Mesenchymal stem cell (in vitro differentiated cells and primary cell): ENCODE results near the gene TP73.

ENCODE experiments used
- DNase-seq: peaks from one replicate; pipeline ENCODE4 v3.0.0-alpha.2; 2013
- H2AFZ ChIP-seq: one replicate; pipeline ENCODE4 v1.6.1; 2013; ENCODE audit warnings: low read depth, mild to moderate bottlenecking, control low read depth, inconsistent platforms, low read length, moderate library complexity
- H2AK5ac ChIP-seq: 2 replicates; pipeline ENCODE4 v1.6.1; 2013; ENCODE audit warnings: low read length, moderate library complexity, mild to moderate bottlenecking, inconsistent platforms; ENCODE audit not compliant: severe bottlenecking
- H2BK120ac ChIP-seq: one replicate; pipeline ENCODE4 v1.6.1; 2013; ENCODE audit warnings: low read depth, mild to moderate bottlenecking, inconsistent platforms, low read length, moderate library complexity
- H2BK12ac ChIP-seq, 2 experiments: one replicate each; pipeline ENCODE4 v1.6.1; 2013; ENCODE audit warnings: inconsistent platforms in 2 of 2, low read length in 2 of 2, mild to moderate bottlenecking in 2 of 2, moderate library complexity in 2 of 2, control low read depth in 1 of 2
- H2BK15ac ChIP-seq: one replicate; pipeline ENCODE4 v1.6.1; 2013; ENCODE audit warnings: mild to moderate bottlenecking, low read depth, inconsistent platforms; ENCODE audit not compliant: poor library complexity, severe bottlenecking
- H2BK5ac ChIP-seq: 2 replicates; pipeline ENCODE4 v1.6.1; 2013; ENCODE audit warnings: low read depth, mild to moderate bottlenecking, low read length, control low read depth, inconsistent platforms; ENCODE audit not compliant: poor library complexity, severe bottlenecking
- H3K14ac ChIP-seq, 2 experiments: one replicate each; pipeline ENCODE4 v1.6.1; 2013; ENCODE audit warnings: inconsistent platforms in 2 of 2, low read length in 2 of 2, control low read depth in 1 of 2, mild to moderate bottlenecking in 1 of 2, moderate library complexity in 1 of 2
- H3K18ac ChIP-seq, 2 experiments: one replicate each; pipeline ENCODE4 v1.6.1; 2013; ENCODE audit warnings: inconsistent platforms in 2 of 2, low read length in 2 of 2, control low read depth in 1 of 2, low read depth in 1 of 2, mild to moderate bottlenecking in 1 of 2
- H3K23ac ChIP-seq, 2 experiments: one replicate each; pipeline ENCODE4 v1.6.1; 2013; ENCODE audit warnings: inconsistent platforms in 2 of 2, low read length in 2 of 2, mild to moderate bottlenecking in 2 of 2, moderate library complexity in 2 of 2, control low read depth in 1 of 2
- H3K27ac ChIP-seq: 2 replicates; pipeline ENCODE4 v1.5.1; 2013; ENCODE audit warnings: mild to moderate bottlenecking, moderate library complexity, low read length, control low read depth, inconsistent platforms; ENCODE audit not compliant: poor library complexity, severe bottlenecking
- H3K27me3 ChIP-seq, 2 experiments: 2 replicates each; pipeline versions ENCODE4 v1.6.1 to v1.7.0; 2013; ENCODE audit warnings: low read length in 2 of 2, mild to moderate bottlenecking in 2 of 2, moderate library complexity in 2 of 2, control low read depth in 1 of 2, inconsistent platforms in 1 of 2; ENCODE audit not compliant: control insufficient read depth in 1 of 2, insufficient read depth in 1 of 2
- H3K36me3 ChIP-seq, 2 experiments: 2 replicates each; pipeline versions ENCODE4 v1.6.1 to v1.7.0; 2013; ENCODE audit warnings: low read length in 2 of 2, control low read depth in 1 of 2, inconsistent platforms in 1 of 2, low read depth in 1 of 2, mild to moderate bottlenecking in 1 of 2; ENCODE audit not compliant: insufficient read depth in 2 of 2, control insufficient read depth in 1 of 2
- H3K4ac ChIP-seq, 2 experiments: one replicate each; pipeline ENCODE4 v1.6.1; 2013; ENCODE audit warnings: inconsistent platforms in 2 of 2, low read length in 2 of 2, mild to moderate bottlenecking in 2 of 2, moderate library complexity in 2 of 2, control low read depth in 1 of 2, low read depth in 1 of 2
- H3K4me1 ChIP-seq: 2 replicates; pipeline ENCODE4 v1.6.1; 2013; ENCODE audit warnings: low read depth, low read length, control low read depth; ENCODE audit not compliant: control insufficient read depth, insufficient read depth
- H3K4me2 ChIP-seq: 2 replicates; pipeline ENCODE4 v1.6.1; 2013; ENCODE audit warnings: low read length, mild to moderate bottlenecking, inconsistent platforms; ENCODE audit not compliant: poor library complexity, severe bottlenecking
- H3K4me3 ChIP-seq, 2 experiments: 2 replicates each; pipeline versions ENCODE4 v1.5.1 to v1.7.0; 2013; ENCODE audit warnings: low read length in 2 of 2, mild to moderate bottlenecking in 2 of 2, control low read depth in 1 of 2, low read depth in 1 of 2; ENCODE audit not compliant: insufficient read depth in 1 of 2
- H3K79me1 ChIP-seq: replicated peaks from 2 replicates; pipeline ENCODE4 v1.6.1; 2013; ENCODE audit warnings: mild to moderate bottlenecking, control low read depth, low read length, inconsistent platforms; ENCODE audit not compliant: poor library complexity, severe bottlenecking
- H3K9ac ChIP-seq: 2 replicates; pipeline ENCODE4 v1.7.0; 2013; ENCODE audit warnings: mild to moderate bottlenecking, low read length, moderate library complexity
- H3K9me3 ChIP-seq: 2 replicates; pipeline ENCODE4 v1.7.0; 2013; ENCODE audit warnings: mild to moderate bottlenecking, low read length; ENCODE audit not compliant: control insufficient read depth
- H4K8ac ChIP-seq: one replicate; pipeline ENCODE4 v1.6.1; 2013; ENCODE audit warnings: inconsistent platforms, mild to moderate bottlenecking, low read length, moderate library complexity
- H4K91ac ChIP-seq: one replicate; pipeline ENCODE4 v1.6.1; 2013; ENCODE audit warnings: mild to moderate bottlenecking, low read length, inconsistent platforms
- WGBS: methylation state at CpG from one replicate; pipeline ENCODE4 v1.1.7; 2013; ENCODE audit warnings: mixed read lengths; 5-methylcytosine and 5-hydroxymethylcytosine counted together

The TP73 gene

DNA sequence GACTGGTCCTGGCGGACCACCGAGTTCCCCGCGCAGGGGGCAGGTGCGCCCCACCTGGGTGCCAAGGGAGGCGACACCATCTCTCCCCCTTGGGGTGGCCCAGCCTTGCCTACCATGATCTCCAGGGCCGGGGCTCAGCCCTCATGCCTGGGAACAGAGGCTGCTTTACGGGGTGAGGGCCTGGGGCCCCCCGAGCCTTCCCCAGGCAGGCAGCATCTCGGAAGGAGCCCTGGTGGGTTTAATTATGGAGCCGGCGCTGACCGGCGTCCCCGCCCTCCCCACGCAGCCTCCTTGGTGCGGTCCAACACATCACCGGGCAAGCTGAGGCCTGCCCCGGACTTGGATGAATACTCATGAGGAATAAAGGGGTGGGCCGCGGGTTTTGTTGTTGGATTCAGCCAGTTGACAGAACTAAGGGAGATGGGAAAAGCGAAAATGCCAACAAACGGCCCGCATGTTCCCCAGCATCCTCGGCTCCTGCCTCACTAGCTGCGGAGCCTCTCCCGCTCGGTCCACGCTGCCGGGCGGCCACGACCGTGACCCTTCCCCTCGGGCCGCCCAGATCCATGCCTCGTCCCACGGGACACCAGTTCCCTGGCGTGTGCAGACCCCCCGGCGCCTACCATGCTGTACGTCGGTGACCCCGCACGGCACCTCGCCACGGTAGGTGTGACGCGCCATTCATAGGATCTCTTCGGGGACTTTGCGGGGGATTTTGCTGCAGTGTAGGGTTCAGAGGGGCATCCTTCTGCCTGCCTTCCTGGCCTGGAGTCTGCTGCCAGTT, 38.2 kb downstream of the TP73 start:
- DNase-seq = no peak
- no peak overlapping the region for H2BK15ac ChIP-seq
- 93% methylated on average over 50 of the region's 50 CpGs for WGBS
- H4K8ac ChIP-seq = no peak overlapping the region
- H3K14ac ChIP-seq = no peak overlapping the region
- H3K23ac ChIP-seq = no peak overlapping the region
- no peak overlapping the region for H3K4me3 ChIP-seq
- no peaks in the 10 kb centered on the region for H3K9me3 ChIP-seq
- H3K4ac ChIP-seq = no peak overlapping the region
- H2AFZ ChIP-seq = no peak overlapping the region
- H3K9ac ChIP-seq = no peak overlapping the region
- no peak overlapping the region for H2BK120ac ChIP-seq
- no peak overlapping the region for H2BK5ac ChIP-seq
- H3K27ac ChIP-seq = no peak overlapping the region
- no peak overlapping the region for H4K91ac ChIP-seq
- H3K4me2 ChIP-seq = no peak overlapping the region
- no peak overlapping the region for H3K18ac ChIP-seq
- H2BK12ac ChIP-seq = no peak overlapping the region
- H3K4me1 ChIP-seq = peaks cover 2% of the 10 kb centered on the region
- peaks cover 18 to 61% of the 10 kb centered on the region in 2 experiments for H3K27me3 ChIP-seq
- H2AK5ac ChIP-seq = no peak overlapping the region
- H3K79me1 ChIP-seq = no peaks in the 10 kb centered on the region
- H3K36me3 ChIP-seq = no peaks in the 10 kb centered on the region

DNA sequence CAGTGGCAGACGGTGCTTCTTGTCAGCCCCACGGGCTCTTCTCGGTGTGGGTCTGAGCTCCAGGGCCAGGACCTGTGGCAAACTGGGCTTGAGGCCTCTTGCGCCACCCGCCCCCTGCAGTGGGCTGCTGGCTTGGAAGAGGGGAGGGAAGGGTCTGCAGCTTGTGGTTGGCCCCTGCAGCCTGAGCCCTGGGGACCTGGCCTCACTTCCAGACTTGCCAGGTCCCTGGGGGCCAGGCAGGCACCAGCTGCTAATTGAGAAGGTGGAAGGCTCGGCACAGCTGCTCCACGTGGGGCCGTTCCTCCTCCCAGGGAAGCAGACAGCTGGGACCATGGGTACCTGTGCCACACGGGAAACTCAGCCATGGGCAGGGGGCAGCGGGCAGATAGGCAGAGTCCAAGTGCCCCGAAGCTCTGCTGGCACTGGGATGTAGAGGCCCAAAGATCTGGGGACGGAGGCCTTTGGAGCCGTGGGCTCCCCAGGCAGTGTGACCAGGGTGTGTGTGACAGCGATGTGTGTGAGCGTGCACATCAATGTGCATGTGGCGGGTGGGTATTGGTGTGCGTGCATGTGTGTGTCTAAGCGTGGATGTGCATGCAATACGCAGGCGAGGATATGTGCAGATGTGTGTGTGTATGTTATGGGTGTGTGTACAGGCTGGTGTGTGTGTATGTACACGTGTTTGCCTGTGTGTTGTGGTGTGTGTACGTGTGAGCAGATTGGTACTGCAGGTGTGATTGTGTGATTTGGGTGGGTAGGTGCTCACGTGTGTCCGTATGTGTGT, 39.3 kb downstream of the TP73 start:
- no peak overlapping the region for H2AK5ac ChIP-seq

DNA sequence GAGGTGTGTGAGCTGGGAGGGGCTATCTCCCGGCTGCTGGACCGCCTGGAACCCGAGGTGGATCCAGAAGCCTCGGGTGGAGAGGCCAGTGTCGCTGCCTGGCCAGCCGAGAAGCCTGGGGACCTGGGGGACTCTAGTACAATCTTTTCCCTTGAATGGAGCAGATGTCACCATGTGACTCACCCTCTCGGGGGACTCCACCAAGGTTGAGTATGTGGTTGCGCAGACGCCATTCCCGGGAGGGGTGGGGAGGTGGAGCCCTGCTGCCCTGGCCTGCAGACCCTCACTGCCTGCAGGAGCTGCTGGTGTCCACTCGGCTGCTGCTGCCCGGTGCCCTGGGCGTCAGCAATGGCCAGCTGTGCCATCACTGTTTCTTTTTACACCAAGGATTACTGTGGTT, 40.3 kb downstream of the TP73 start:
- Histone ChIP-seq H3K9ac (no peak overlapping the region), H3K4me2 (no peak overlapping the region), H4K91ac (no peak overlapping the region), H3K27me3 (peaks cover 20 to 68% of the 10 kb centered on the region in 2 experiments), H3K23ac (no peak overlapping the region), H2BK120ac (no peak overlapping the region), H3K4ac (no peak overlapping the region), H3K18ac (no peak overlapping the region), H3K14ac (no peak overlapping the region), H3K79me1 (no peaks in the 10 kb centered on the region), H3K27ac (no peak overlapping the region), H2BK5ac (no peak overlapping the region), H2AK5ac (no peak overlapping the region), H3K36me3 (no peaks in the 10 kb centered on the region), H3K9me3 (no peaks in the 10 kb centered on the region), H2AFZ (no peak overlapping the region), H2BK15ac (no peak overlapping the region), H2BK12ac (no peak overlapping the region), H4K8ac (no peak overlapping the region), H3K4me1 (peaks cover 6% of the 10 kb centered on the region), H3K4me3 (no peak overlapping the region)
- 83% methylated on average over 13 of the region's 13 CpGs for WGBS
- no peak for DNase-seq

More for the DNA sequence above, 39.3 kb downstream of the TP73 start:
- Histone ChIP-seq H4K91ac (no peak overlapping the region), H3K9me3 (no peaks in the 10 kb centered on the region), H2AFZ (no peak overlapping the region), H3K79me1 (no peaks in the 10 kb centered on the region), H3K36me3 (no peaks in the 10 kb centered on the region), H4K8ac (no peak overlapping the region), H3K23ac (no peak overlapping the region), H3K4ac (no peak overlapping the region), H2BK15ac (no peak overlapping the region), H3K4me1 (peaks cover 6% of the 10 kb centered on the region), H3K18ac (no peak overlapping the region), H2BK5ac (no peak overlapping the region), H3K27me3 (peaks cover 16 to 63% of the 10 kb centered on the region in 2 experiments), H2BK120ac (no peak overlapping the region), H3K4me3 (no peak overlapping the region), H3K27ac (no peak overlapping the region), H2BK12ac (no peak overlapping the region), H3K9ac (no peak overlapping the region), H3K14ac (no peak overlapping the region), H3K4me2 (no peak overlapping the region)
- DNase-seq = no peak
- WGBS = 86% methylated on average over 24 of the region's 24 CpGs

DNA sequence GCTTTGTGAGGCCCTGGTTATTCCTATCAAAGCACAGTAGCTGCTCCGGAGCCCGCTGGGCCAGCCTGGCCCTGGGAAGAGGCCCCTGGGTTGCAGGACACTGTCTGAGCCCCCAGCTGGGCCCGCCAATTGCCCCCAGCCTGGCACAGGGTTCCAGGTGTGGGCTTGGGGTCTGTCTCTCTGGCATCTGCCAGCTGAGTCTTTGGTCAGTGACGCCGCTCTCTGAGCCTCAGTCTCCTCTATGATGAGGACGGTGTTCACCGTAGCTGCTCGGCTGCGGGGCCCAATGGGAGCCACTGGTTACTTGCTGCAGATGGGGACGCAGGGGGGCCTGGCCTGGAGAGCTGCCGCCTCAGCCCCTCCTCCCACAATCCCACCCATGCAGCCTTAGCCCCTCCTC, 41.0 kb downstream of the TP73 start:
- Histone ChIP-seq H3K4ac (no peak overlapping the region), H3K79me1 (no peaks in the 10 kb centered on the region), H3K4me1 (peaks cover 6% of the 10 kb centered on the region), H3K27ac (no peak overlapping the region), H3K36me3 (no peaks in the 10 kb centered on the region), H2BK12ac (no peak overlapping the region), H3K23ac (no peak overlapping the region), H3K9ac (no peak overlapping the region), H3K9me3 (no peaks in the 10 kb centered on the region), H3K4me2 (no peak overlapping the region), H2BK5ac (no peak overlapping the region), H3K4me3 (no peak overlapping the region), H2AFZ (no peak overlapping the region), H3K18ac (no peak overlapping the region), H2AK5ac (no peak overlapping the region), H3K27me3 (peaks cover 19 to 67% of the 10 kb centered on the region in 2 experiments), H2BK120ac (no peak overlapping the region), H2BK15ac (no peak overlapping the region), H4K8ac (no peak overlapping the region), H4K91ac (no peak overlapping the region), H3K14ac (no peak overlapping the region)
- WGBS = 90% methylated on average over 11 of the region's 11 CpGs
- no peak for DNase-seq
